GM18870 (cell line): ENCODE results near the gene RAPGEF1.

ENCODE experiments used
- ATAC-seq: cut with Tn5 transposase; IDR thresholded peaks from one replicate; pipeline ENCODE4 v1.9.1; 2021; ENCODE audit warnings: moderate library complexity; ENCODE audit not compliant: unreplicated experiment

Gene RAPGEF1

GRCh38 chr9:131752231-131752884 is 12.5 kb upstream of the RAPGEF1 start:
- no peak for ATAC-seq

- ATAC-seq, result no peak
These were observed 8.6 kb upstream of the RAPGEF1 start for GRCh38 chr9:131748411-131748955.

- no peak for ATAC-seq
These were observed 7.5 kb upstream of the RAPGEF1 start for GRCh38 chr9:131747352-131747751.

GRCh38 chr9:131745610-131746009 is 5.7 kb upstream of the RAPGEF1 start:
- no peak for ATAC-seq

- ATAC-seq, result no peak
These were observed 4.9 kb upstream of the RAPGEF1 start for GRCh38 chr9:131744720-131745201.

GRCh38 chr9:131744171-131744719 is 4.4 kb upstream of the RAPGEF1 start:
- no peak for ATAC-seq

GRCh38 chr9:131743501-131743900 is 3.6 kb upstream of the RAPGEF1 start:
- no peak for ATAC-seq

GRCh38 chr9:131743096-131743495 is 3.2 kb upstream of the RAPGEF1 start:
- ATAC-seq, result no peak

- no peak for ATAC-seq
These were observed 1.0 kb upstream of the RAPGEF1 start for GRCh38 chr9:131740898-131741297.

- no peak for ATAC-seq
These were observed 530 bp downstream of the RAPGEF1 start for GRCh38 chr9:131739133-131739958.

GRCh38 chr9:131738293-131739132 is 1.4 kb downstream of the RAPGEF1 start:
- ATAC-seq, result no peak

- ATAC-seq, result no peak
These were observed 2.5 kb downstream of the RAPGEF1 start for GRCh38 chr9:131737426-131737825.

- no peak for ATAC-seq
These were observed 3.4 kb downstream of the RAPGEF1 start for GRCh38 chr9:131736431-131736830.

- no peak for ATAC-seq
These were observed 4.4 kb downstream of the RAPGEF1 start for GRCh38 chr9:131735238-131736128.

GRCh38 chr9:131734781-131735180 is 5.1 kb downstream of the RAPGEF1 start:
- no peak for ATAC-seq

GRCh38 chr9:131734165-131734610 is 5.7 kb downstream of the RAPGEF1 start:
- ATAC-seq, result no peak

GRCh38 chr9:131733541-131734061 is 6.3 kb downstream of the RAPGEF1 start:
- no peak for ATAC-seq

GRCh38 chr9:131732636-131733289 is 7.1 kb downstream of the RAPGEF1 start:
- no peak for ATAC-seq

GRCh38 chr9:131732061-131732526 is 7.8 kb downstream of the RAPGEF1 start:
- ATAC-seq, result no peak
